Measurements from ENCODE around the gene NDUFB6. TPM values are rescaled to one million over a fixed set of nuclear protein-coding genes. Genes with fewer than 3 reads are reported as not detected.

NDUFB6 gene
- total RNA-seq, 1 experiment from 2014 or later, result 46.9 TPM

DNA sequence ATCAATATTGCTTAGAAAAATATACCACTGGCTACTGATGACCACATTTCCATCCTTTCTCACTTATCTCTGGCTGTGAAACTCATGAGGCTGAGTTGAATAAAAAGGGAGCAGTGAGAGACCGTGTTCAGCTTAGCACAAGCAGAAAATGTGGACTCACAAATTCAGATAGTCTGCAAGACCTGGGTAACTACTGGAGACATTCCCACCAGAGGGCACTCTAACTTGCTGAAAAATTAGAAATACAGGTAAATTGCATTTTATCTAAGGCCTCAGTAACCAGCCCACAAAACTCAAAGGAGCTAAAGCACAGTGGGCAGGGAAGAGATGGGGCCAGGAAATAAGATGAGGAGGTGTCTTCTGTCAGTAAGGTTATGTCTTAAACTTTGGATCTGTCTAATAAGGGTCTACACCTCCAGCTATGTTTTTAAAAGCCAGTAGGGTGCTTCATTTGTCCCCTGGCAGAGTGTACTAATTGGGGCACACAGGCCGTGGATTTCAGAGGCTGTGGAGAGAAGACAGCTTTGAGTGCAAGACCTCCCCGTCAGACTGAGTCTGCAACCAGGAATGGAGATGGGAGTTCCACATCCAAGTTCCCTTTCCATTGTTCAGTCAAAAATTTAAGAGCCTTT is 8.7 kb upstream of the NDUFB6 start:
- DNase-seq, result peak; percentile 20 to 52
- Histone ChIP-seq H3K79me2 (ENCODE audit: low read depth) (no peaks in the 10 kb centered on the region), H3K9me2 (ENCODE audit: insufficient read depth) (no peaks in the 10 kb centered on the region), H2AFZ (no peak overlapping the region), H3K4me2 (no peak overlapping the region), H3K36me3 (ENCODE audit: low read depth) (no peaks in the 10 kb centered on the region), H3K4me3 (no peak overlapping the region), H4K20me1 (ENCODE audit: insufficient read depth) (no peaks in the 10 kb centered on the region), H3K27ac (no peak overlapping the region), H3K4me1 (replicated peaks; ENCODE audit: insufficient read depth) (no peaks in the 10 kb centered on the region), H3K9me3 (ENCODE audit: insufficient read depth, low read depth) (no peaks in the 10 kb centered on the region), H3K27me3 (ENCODE audit: insufficient read depth, low read depth) (no peaks in the 10 kb centered on the region), H3F3A (ENCODE audit: insufficient read depth, low read depth) (no peaks in the 10 kb centered on the region)
- POLR2A ChIA-PET (ENCODE audit: unreplicated experiment), result no interaction called here
- CTCF ChIA-PET, result interaction anchor here (1.2 to 4.1 kb wide), 4 partner anchors 125 to 386 kb away, joined by 3 to 59 read pairs (median 6); no protein-coding TSS in a partner anchor
- BruUV-seq (replicated peaks), result no TSS peak
- TF ChIP-seq, protein P1, sequence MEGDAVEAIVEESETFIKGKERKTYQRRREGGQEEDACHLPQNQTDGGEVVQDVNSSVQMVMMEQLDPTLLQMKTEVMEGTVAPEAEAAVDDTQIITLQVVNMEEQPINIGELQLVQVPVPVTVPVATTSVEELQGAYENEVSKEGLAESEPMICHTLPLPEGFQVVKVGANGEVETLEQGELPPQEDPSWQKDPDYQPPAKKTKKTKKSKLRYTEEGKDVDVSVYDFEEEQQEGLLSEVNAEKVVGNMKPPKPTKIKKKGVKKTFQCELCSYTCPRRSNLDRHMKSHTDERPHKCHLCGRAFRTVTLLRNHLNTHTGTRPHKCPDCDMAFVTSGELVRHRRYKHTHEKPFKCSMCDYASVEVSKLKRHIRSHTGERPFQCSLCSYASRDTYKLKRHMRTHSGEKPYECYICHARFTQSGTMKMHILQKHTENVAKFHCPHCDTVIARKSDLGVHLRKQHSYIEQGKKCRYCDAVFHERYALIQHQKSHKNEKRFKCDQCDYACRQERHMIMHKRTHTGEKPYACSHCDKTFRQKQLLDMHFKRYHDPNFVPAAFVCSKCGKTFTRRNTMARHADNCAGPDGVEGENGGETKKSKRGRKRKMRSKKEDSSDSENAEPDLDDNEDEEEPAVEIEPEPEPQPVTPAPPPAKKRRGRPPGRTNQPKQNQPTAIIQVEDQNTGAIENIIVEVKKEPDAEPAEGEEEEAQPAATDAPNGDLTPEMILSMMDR (conservative IDR thresholded peaks at IDR 0.05), result peak; percentile 70
- TF ChIP-seq EZH2 (IDR thresholded peaks at IDR 0.05; ENCODE audit: low read depth), result no peak
- intact Hi-C loops (cut with micrococcal nuclease; ENCODE audit: unreplicated experiment), result loop anchor here (1.0 to 10.0 kb wide), 3 partner anchors 123 to 646 kb away; no protein-coding TSS in a partner anchor

DNA sequence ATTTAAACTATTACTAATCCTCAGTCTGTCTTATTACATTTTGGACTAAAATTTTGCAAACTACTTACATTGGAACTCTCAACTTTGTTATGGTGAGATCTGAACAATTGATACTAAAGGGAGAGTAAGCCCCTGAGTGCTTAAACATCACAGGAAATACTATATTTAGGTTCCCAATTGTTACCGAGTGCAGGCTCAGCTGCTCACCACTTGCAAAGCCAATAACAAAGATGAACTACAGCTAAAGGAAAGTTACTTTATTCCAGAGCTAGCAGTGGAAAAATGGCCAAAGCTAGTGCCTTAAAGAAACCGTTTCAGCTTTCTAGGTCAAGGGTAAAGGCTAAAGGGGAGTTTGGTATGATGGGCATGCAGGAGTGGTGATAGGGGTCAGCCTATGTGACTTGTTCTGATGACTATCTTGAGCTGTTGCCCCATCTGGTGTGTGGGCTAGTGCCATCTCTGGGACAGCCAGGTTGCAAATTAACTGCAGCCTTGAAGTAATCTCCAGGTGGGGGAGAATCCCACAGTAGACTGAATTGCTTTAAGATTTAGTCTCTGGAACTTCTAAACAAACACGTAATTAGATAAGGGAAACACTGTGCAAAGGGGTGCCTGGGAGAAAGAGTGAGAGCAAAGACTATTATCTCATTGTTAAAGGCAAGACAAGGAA is 7.8 kb upstream of the NDUFB6 start:
- TF ChIP-seq, protein P1 (conservative IDR thresholded peaks at IDR 0.05), result no peak
- no peak for TF ChIP-seq EZH2 (IDR thresholded peaks at IDR 0.05; ENCODE audit: low read depth)
- H4K20me1 ChIP-seq (ENCODE audit: insufficient read depth), result no peaks in the 10 kb centered on the region
- H3K4me2 ChIP-seq, result no peak overlapping the region
- H3K27ac ChIP-seq, result no peak overlapping the region
- no peak for DNase-seq
- H3K9me2 ChIP-seq (ENCODE audit: insufficient read depth), result no peaks in the 10 kb centered on the region
- no peaks in the 10 kb centered on the region for H3K4me1 ChIP-seq (replicated peaks; ENCODE audit: insufficient read depth)
- no peak overlapping the region for H3K4me3 ChIP-seq
- no TSS peak for BruUV-seq (replicated peaks)
- CTCF ChIA-PET, result interaction anchor here (0.6 to 4.1 kb wide), 5 partner anchors 126 to 387 kb away, joined by 3 to 59 read pairs (median 4); no protein-coding TSS in a partner anchor
- H3K9me3 ChIP-seq (ENCODE audit: insufficient read depth, low read depth), result no peaks in the 10 kb centered on the region
- no peaks in the 10 kb centered on the region for H3K79me2 ChIP-seq (ENCODE audit: low read depth)
- no peaks in the 10 kb centered on the region for H3K36me3 ChIP-seq (ENCODE audit: low read depth)
- no peaks in the 10 kb centered on the region for H3K27me3 ChIP-seq (ENCODE audit: insufficient read depth, low read depth)
- no peaks in the 10 kb centered on the region for H3F3A ChIP-seq (ENCODE audit: insufficient read depth, low read depth)
- POLR2A ChIA-PET (ENCODE audit: unreplicated experiment), result no interaction called here
- no peak overlapping the region for H2AFZ ChIP-seq
- intact Hi-C loops (cut with micrococcal nuclease; ENCODE audit: unreplicated experiment), result loop anchor here (1.0 to 10.0 kb wide), 3 partner anchors 124 to 647 kb away; no protein-coding TSS in a partner anchor

DNA sequence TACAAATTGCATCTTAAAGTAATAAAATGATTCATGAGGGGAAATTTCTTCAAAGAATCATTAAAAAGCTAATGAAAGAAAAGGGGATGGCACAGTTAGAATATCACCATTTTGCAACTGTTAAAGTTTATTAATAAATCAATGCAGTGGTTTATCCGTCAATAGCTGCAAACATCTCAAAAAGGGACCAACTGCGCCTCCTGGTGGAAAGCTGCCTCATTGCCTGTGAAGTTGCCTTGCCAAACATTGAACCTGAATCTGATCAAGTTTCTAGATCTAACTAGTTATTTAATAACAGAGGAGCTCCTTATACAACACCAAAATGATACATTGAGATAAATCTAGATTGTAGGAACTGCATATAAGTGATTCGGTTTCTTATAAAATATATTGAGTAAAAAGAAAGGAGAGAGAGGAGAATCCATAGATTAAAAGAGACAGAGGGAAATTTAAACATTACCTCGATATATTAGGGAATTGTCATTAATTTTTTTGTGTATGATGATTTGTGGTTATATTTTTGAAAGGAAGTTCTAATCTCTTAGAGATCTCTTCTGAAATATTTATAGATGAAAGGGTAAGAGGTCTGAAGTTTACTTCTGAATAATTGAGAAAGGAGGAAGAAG is 6.9 kb upstream of the NDUFB6 start:
- H3K4me3 ChIP-seq, result no peak overlapping the region
- TF ChIP-seq, protein P1 (conservative IDR thresholded peaks at IDR 0.05), result peak; percentile 88
- TF ChIP-seq EZH2 (IDR thresholded peaks at IDR 0.05; ENCODE audit: low read depth), result no peak
- H3K79me2 ChIP-seq (ENCODE audit: low read depth), result no peaks in the 10 kb centered on the region
- peak; percentile 36 to 41 for DNase-seq
- H3K9me2 ChIP-seq (ENCODE audit: insufficient read depth), result no peaks in the 10 kb centered on the region
- intact Hi-C loops (cut with micrococcal nuclease; ENCODE audit: unreplicated experiment), result loop anchor here (1.0 to 10.0 kb wide), 3 partner anchors 125 to 647 kb away; no protein-coding TSS in a partner anchor
- no TSS peak for BruUV-seq (replicated peaks)
- H3F3A ChIP-seq (ENCODE audit: insufficient read depth, low read depth), result no peaks in the 10 kb centered on the region
- no peaks in the 10 kb centered on the region for H3K4me1 ChIP-seq (replicated peaks; ENCODE audit: insufficient read depth)
- H3K27me3 ChIP-seq (ENCODE audit: insufficient read depth, low read depth), result no peaks in the 10 kb centered on the region
- no peaks in the 10 kb centered on the region for H4K20me1 ChIP-seq (ENCODE audit: insufficient read depth)
- POLR2A ChIA-PET (ENCODE audit: unreplicated experiment), result interaction anchor here (0.7 kb wide), 1 partner anchor 479 kb away, joined by 4 read pairs; no protein-coding TSS in a partner anchor
- no peaks in the 10 kb centered on the region for H3K36me3 ChIP-seq (ENCODE audit: low read depth)
- no peaks in the 10 kb centered on the region for H3K9me3 ChIP-seq (ENCODE audit: insufficient read depth, low read depth)
- no peak overlapping the region for H3K4me2 ChIP-seq
- H3K27ac ChIP-seq, result no peak overlapping the region
- H2AFZ ChIP-seq, result no peak overlapping the region
- CTCF ChIA-PET, result interaction anchor here (0.9 to 4.1 kb wide), 2 partner anchors 148 to 200 kb away, joined by 3 to 59 read pairs; no protein-coding TSS in a partner anchor

Measured in PC-9 (cell line).